ENCODE results near the gene FJX1.

FJX1 gene

DNA sequence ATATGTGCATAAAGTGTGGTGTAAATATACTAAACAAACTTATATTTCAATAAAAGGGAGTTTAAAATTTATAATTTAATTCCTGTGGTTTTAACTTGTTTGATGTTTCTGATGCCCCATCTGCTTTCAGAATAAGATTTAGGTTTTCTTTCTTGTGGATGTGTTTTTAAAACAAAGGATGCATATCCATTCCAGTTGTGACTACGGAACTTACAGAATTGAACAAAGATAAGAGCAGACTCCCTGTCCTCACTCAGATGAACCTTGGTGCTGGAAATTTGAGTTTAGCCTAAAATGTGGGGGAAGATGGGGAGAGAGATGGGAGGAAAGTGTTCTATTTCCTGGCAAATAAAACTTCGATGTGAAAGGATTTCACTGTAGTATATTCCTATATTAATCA is 2.5 kb downstream of the FJX1 start:
- TF ChIP-seq, protein P1, sequence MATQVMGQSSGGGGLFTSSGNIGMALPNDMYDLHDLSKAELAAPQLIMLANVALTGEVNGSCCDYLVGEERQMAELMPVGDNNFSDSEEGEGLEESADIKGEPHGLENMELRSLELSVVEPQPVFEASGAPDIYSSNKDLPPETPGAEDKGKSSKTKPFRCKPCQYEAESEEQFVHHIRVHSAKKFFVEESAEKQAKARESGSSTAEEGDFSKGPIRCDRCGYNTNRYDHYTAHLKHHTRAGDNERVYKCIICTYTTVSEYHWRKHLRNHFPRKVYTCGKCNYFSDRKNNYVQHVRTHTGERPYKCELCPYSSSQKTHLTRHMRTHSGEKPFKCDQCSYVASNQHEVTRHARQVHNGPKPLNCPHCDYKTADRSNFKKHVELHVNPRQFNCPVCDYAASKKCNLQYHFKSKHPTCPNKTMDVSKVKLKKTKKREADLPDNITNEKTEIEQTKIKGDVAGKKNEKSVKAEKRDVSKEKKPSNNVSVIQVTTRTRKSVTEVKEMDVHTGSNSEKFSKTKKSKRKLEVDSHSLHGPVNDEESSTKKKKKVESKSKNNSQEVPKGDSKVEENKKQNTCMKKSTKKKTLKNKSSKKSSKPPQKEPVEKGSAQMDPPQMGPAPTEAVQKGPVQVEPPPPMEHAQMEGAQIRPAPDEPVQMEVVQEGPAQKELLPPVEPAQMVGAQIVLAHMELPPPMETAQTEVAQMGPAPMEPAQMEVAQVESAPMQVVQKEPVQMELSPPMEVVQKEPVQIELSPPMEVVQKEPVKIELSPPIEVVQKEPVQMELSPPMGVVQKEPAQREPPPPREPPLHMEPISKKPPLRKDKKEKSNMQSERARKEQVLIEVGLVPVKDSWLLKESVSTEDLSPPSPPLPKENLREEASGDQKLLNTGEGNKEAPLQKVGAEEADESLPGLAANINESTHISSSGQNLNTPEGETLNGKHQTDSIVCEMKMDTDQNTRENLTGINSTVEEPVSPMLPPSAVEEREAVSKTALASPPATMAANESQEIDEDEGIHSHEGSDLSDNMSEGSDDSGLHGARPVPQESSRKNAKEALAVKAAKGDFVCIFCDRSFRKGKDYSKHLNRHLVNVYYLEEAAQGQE (IDR thresholded peaks at IDR 0.05; ENCODE audit: low read depth): no peak
- TF ChIP-seq, protein P2, sequence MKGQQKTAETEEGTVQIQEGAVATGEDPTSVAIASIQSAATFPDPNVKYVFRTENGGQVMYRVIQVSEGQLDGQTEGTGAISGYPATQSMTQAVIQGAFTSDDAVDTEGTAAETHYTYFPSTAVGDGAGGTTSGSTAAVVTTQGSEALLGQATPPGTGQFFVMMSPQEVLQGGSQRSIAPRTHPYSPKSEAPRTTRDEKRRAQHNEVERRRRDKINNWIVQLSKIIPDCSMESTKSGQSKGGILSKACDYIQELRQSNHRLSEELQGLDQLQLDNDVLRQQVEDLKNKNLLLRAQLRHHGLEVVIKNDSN (IDR thresholded peaks at IDR 0.05): no peak
- TF ChIP-seq EGR1 (IDR thresholded peaks at IDR 0.05) (no peak), TAF1 (IDR thresholded peaks at IDR 0.05; ENCODE audit: low read depth) (no peak), TEAD4 (IDR thresholded peaks at IDR 0.05) (no peak)

DNA sequence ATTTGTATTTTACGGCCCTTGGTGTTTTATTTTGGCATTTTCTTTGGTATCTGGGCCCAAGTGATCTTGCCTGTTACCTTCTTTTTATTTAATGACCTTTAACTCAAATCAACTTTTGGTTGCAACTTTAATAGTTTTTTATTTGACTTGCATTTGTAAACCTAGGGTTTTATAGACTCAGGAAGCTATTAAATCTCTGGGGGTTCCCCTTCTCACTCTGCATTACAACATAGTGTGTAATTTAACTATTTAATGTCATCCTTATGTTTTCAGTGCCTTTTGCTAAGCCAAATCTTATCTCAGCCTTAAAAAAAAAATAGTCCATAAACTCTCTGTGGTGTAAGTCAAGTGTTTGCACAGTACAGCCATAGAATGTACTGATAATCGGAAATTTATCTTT is 3.4 kb downstream of the FJX1 start:
- TF ChIP-seq EP300 (IDR thresholded peaks at IDR 0.05; ENCODE audit: borderline replicate concordance): no peak
- TF ChIP-seq TAF1 (IDR thresholded peaks at IDR 0.05; ENCODE audit: low read depth): no peak
- TF ChIP-seq YY1 (IDR thresholded peaks at IDR 0.05; ENCODE audit: low read depth): no peak
- TF ChIP-seq, protein P1 (IDR thresholded peaks at IDR 0.05; ENCODE audit: low read depth): no peak
- TF ChIP-seq, protein P2 (IDR thresholded peaks at IDR 0.05): no peak

DNA sequence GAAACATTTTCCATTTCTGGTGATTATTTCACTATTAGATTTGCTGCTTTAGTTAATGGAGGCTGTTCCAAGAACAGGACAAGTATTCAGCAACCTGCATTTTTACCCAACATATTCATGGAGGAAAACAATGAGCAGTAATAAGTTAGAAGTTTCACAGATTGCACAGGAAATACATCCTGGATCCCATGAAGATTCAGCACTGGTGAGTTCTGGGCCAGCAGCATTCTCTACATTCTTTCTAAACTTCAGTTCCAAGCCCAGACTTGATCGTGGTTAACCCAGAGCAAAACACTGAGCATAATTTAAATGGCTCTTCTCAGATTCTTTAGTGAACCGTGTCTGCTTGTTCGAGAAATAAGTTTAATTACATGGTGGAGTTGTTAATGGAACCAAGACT is 3.8 kb downstream of the FJX1 start:
- TF ChIP-seq RAD21 (IDR thresholded peaks at IDR 0.05; ENCODE audit: low read depth) (no peak), CREB1 (IDR thresholded peaks at IDR 0.05; ENCODE audit: low read depth) (no peak), YY1 (IDR thresholded peaks at IDR 0.05; ENCODE audit: low read depth) (0 out of 2 replicates have a peak, but pooled peaks have one; percentile 19), TCF12 (IDR thresholded peaks at IDR 0.05; ENCODE audit: low read depth) (peak; percentile 53; the same call in 1 of the 2 replicates), FOXM1 (IDR thresholded peaks at IDR 0.05; ENCODE audit: borderline replicate concordance, low read depth) (no peak), EP300 (IDR thresholded peaks at IDR 0.05; ENCODE audit: borderline replicate concordance) (peak; percentile 55; the same call in 1 of the 2 replicates), NFIC (IDR thresholded peaks at IDR 0.05) (no peak), ZBTB7A (IDR thresholded peaks at IDR 0.05; ENCODE audit: low read depth) (no peak), TEAD4 (IDR thresholded peaks at IDR 0.05) (peak; percentile 90), TAF1 (IDR thresholded peaks at IDR 0.05; ENCODE audit: low read depth) (no peak)

DNA sequence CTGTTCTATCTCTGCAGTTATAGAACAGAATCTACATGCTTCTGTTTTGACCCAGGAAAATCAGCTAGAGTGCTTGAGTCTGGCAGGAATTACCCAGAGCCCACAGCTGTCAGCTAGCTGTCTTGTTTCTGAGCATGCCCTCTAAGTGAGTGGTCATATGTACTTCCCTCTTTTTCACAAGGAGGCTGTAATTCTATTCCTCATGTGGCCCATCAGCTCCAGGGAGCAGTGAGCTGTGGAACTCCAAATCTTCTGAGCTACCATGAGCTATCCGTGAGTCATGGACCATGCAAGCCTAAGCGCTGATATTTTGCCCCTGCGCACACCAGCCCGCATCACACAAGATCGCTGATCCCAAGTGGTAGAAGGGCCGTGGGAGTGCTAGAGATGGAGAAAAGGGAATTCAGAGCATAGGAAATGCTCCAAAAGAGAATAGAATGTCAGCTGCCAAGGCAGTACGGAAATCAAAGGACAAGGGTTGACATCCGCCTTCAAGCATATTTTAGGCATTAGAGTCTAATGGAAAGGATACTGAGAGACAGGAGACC is 5.4 kb downstream of the FJX1 start:
- no peak for TF ChIP-seq CEBPB (IDR thresholded peaks at IDR 0.05)
- TF ChIP-seq CREB1 (IDR thresholded peaks at IDR 0.05; ENCODE audit: low read depth): no peak
- TF ChIP-seq NFIC (IDR thresholded peaks at IDR 0.05): no peak
- TF ChIP-seq TCF12 (IDR thresholded peaks at IDR 0.05; ENCODE audit: low read depth): no peak
- TF ChIP-seq, protein P1 (IDR thresholded peaks at IDR 0.05; ENCODE audit: low read depth): no peak
- TF ChIP-seq, protein P3, sequence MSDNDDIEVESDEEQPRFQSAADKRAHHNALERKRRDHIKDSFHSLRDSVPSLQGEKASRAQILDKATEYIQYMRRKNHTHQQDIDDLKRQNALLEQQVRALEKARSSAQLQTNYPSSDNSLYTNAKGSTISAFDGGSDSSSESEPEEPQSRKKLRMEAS (IDR thresholded peaks at IDR 0.05): no peak
- no peak for TF ChIP-seq EP300 (IDR thresholded peaks at IDR 0.05; ENCODE audit: borderline replicate concordance)
- no peak for TF ChIP-seq RAD21 (IDR thresholded peaks at IDR 0.05; ENCODE audit: low read depth)
- TF ChIP-seq ZBTB7A (IDR thresholded peaks at IDR 0.05; ENCODE audit: low read depth): no peak
- TF ChIP-seq TAF1 (IDR thresholded peaks at IDR 0.05; ENCODE audit: low read depth): no peak
- TF ChIP-seq, protein P2 (IDR thresholded peaks at IDR 0.05): no peak

DNA sequence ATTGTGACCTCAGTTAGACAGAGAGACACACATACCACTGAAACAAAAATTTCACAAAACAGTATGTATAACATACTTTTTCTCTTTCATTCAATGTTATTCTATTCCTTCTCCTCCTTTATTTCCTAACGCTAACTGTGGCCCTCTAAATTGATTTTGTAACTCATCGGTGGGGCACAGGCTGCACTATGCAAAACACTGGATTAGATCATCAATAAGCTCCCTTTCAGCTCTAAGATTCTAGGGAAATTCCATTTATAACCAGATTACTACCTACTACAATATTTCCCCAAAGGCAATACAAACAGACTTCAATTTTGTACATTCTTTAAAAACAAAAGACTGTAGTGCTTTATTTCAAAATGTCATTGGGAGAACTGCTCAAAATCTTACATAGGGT is 6.1 kb downstream of the FJX1 start:
- TF ChIP-seq TCF12 (IDR thresholded peaks at IDR 0.05; ENCODE audit: low read depth) (no peak), YY1 (IDR thresholded peaks at IDR 0.05; ENCODE audit: low read depth) (no peak), FOXM1 (IDR thresholded peaks at IDR 0.05; ENCODE audit: borderline replicate concordance, low read depth) (no peak), EP300 (IDR thresholded peaks at IDR 0.05; ENCODE audit: borderline replicate concordance) (no peak), NFIC (IDR thresholded peaks at IDR 0.05) (no peak), CREB1 (IDR thresholded peaks at IDR 0.05; ENCODE audit: low read depth) (no peak), TAF1 (IDR thresholded peaks at IDR 0.05; ENCODE audit: low read depth) (no peak), RAD21 (IDR thresholded peaks at IDR 0.05; ENCODE audit: low read depth) (no peak), EGR1 (IDR thresholded peaks at IDR 0.05) (no peak), CEBPB (IDR thresholded peaks at IDR 0.05) (no peak), ZBTB7A (IDR thresholded peaks at IDR 0.05; ENCODE audit: low read depth) (no peak), TEAD4 (IDR thresholded peaks at IDR 0.05) (no peak)
- TF ChIP-seq, protein P3 (IDR thresholded peaks at IDR 0.05): no peak
- TF ChIP-seq, protein P2 (IDR thresholded peaks at IDR 0.05): no peak
